H1 (cell line): Measurements from ENCODE around the gene LHPP. TPM values are rescaled to one million over a fixed set of nuclear protein-coding genes. Genes with fewer than 3 reads are reported as not detected.

Experiments
- KDM1A ChIP-seq: fragments of 200-600, 300-600 bp; sonication (generic); IDR thresholded peaks from 2 replicates; pipeline ENCODE4 v1.7.1; 2016; ENCODE audit warnings: mild to moderate bottlenecking, low read length, borderline replicate concordance
- SAP30 ChIP-seq: fragments of 300-600 bp; sonication (generic); IDR thresholded peaks from 2 replicates; pipeline ENCODE4 v1.7.1; 2012; ENCODE audit warnings: low read length, moderate library complexity, mild to moderate bottlenecking, inconsistent platforms; ENCODE audit not compliant: insufficient read depth, insufficient replicate concordance
- TAF7 ChIP-seq: optimal IDR thresholded peaks from 2 replicates; pipeline ENCODE3; 2011; ENCODE audit warnings: low read depth, mild to moderate bottlenecking, inconsistent platforms, low read length, moderate library complexity, borderline replicate concordance
- ZNF274 ChIP-seq: IDR thresholded peaks from 2 replicates; pipeline ENCODE4 v1.7.0; 2012; ENCODE audit warnings: low read length, borderline replicate concordance; ENCODE audit errors: extremely low read depth
- polyA plus RNA-seq, 7 experiments: library from polyadenylated mRNA; depleted of rRNA in 3 of 7; stranded (reverse) in 5 of 7; unstranded in 2 of 7; fragments of >200 nt in 5 of 7; fragments of 200-250 nt in 2 of 7; gene quantifications; 1 replicate in 5 of 7; 2 replicates in 1 of 7; 4 replicates in 1 of 7; pipeline versions ENCODE4 v1.2.1 to v1.2.3, GENCODE V29; 2011 to 2013; ENCODE audit warnings: missing spikeins in 2 of 7, mixed read lengths in 2 of 7
- total RNA-seq: library from RNA; stranded (reverse); fragmentation: NEBNext Ultra II Directional; extraction: Animal tissue kit (Norgen Biotek cat#: 25700); gene quantifications from 2 replicates; pipeline ENCODE4 v1.2.1, GENCODE V29; 2021

Gene LHPP
- total and polyA plus RNA-seq, 2 of the 8 experiments (the other 6 are each of a cell fraction or from before 2014, with no cell fraction given): 26.0 to 45.0 TPM

DNA sequence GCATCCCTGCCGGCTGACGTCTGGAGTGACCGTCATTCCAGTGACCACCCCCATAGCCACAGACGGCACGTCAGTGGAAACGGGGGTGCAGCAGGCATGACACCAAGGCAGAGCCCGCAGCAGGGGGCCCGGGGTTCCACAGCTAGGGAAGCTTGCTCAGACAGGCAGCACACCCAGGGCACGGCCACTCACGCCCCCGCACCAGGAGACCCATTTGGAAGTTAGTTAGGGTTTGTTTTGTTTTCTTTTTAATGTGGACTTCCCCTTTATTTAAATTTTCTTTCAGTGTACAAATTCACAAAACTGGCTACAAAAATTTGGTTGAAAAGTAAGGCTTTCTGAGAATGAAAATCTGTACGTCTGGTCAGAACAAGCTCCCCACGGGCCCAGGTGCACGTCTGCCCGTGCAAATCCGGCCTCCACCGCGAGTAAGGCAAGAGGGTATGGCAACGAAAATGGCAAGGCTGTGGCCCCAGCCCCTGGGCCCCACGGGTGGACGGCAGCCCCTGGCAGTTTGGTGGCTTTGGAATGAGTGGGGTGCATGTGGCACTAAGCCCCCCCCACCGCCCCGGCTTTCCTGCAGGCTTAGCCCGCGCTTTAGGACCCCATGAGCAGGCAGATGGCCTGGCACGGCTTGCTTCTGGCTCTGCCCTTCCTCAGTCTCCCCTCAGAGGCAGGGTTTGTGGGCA lies 158.3 kb downstream of the LHPP start (continued):
- TF ChIP-seq KDM1A (no peak), ZNF274 (no peak), SAP30 (no peak), TAF7 (no peak)
